GM18508 (cell line): ENCODE results near the gene RNF182.
"Not testable (repeated sequence)": the region's sequence is repeated elsewhere in the genome, so short reads cannot be mapped to it uniquely, and the experiment has no call there.

Experiments
- ATAC-seq: cut with Tn5 transposase; IDR thresholded peaks from one replicate; pipeline ENCODE4 v1.9.1; 2021; ENCODE audit warnings: moderate number of reproducible peaks; ENCODE audit not compliant: insufficient read depth, unreplicated experiment

The RNF182 gene, protein sequence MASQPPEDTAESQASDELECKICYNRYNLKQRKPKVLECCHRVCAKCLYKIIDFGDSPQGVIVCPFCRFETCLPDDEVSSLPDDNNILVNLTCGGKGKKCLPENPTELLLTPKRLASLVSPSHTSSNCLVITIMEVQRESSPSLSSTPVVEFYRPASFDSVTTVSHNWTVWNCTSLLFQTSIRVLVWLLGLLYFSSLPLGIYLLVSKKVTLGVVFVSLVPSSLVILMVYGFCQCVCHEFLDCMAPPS

DNA sequence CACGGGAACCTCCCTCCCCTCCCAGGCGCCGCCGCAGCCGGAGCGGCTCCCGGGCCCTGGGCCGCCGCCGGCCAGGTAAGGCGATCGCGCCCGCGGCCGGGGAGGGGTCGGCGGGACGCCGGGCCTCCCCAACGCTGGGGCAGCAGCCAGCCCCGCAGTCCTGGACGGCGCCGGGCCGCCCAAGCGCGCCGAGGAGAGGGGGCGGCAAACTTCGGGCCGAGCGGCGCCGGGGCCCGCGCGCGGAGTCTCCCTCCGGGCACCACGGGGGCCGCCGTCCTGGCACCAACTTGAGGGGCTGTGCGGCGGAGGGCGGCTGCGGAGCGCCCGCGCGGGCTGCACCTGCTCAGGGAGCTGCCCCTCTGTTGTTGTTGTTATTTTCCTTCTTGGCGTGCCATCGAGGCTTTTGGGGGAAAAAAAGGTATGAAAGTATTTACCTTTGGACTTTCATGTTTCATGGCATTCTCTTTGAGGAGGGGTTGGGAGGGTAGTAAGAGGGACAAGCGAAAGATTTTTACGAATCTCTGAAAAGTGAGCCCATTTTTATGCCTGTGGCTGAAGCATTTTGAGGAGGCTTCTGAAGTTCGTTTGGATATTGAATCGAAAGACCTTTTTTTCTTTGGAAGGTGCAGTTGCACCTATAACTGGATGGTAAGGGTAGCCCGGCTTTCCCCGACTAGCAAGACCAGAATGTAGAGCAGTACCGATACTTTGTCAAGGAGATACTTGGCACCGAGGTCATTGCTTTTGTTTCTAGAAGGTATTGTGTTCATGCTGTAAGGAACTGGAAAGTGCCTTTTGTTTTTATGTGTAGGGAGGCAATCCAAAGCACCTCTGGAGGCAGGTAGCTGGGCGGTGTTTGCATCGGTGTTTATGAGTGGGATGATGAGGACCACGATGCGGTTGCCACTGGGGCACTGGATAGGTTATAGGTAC, at the start of gene RNF182:
Gene RNF182 (plus strand): TSS at position 4 of the 933 bp plus-strand sequence. CDS start 52,168 bp downstream, outside the sequence.
- ATAC-seq = no peak

DNA sequence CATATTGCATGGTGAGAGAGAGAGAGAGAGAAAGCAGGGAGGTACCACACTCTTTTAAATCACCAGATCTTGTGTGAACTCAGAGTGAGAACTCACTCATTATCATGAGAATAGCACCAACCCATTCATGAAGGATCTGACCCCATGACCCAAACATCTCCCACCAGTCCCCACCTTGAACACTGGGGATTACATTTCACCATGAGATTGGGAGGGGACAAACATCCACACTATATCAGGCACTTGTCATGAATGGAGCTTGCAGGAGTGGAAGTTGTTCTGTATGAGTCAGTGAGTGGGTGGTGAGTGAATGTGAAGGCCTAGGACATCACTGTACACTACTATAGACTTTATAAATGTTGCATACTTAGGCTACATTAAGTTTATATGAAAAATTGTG, 47.7 kb upstream of the RNF182 start:
- ATAC-seq = no peak

DNA sequence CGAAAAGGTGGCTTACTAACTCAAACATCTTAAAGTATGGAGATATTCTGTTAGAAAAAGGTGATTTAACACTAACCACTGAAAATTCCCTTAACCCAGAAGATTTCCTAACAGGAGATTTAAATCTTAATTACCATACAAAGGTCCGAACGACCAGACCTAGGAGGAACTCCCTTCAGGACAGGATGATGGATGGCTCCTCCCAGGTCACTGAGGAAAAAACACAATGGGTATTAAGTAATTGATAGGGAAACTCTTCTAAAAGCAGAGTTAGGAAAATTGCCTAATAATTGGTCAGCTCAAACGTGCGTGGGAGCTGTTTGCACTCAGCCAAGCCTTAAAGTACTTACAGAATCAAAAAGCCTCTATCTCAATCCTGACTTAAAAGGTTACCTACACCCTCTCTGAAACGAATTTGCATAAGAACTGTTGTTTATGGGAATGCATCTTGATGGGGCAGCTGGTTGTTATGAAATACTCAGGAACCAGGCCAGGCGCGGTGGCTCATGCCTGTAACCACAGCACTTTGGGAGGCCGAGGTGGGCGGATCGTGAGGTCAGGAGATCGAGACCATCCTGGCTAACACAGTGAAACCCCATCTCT, 44.6 kb upstream of the RNF182 start:
- ATAC-seq = not testable (repeated sequence)

DNA sequence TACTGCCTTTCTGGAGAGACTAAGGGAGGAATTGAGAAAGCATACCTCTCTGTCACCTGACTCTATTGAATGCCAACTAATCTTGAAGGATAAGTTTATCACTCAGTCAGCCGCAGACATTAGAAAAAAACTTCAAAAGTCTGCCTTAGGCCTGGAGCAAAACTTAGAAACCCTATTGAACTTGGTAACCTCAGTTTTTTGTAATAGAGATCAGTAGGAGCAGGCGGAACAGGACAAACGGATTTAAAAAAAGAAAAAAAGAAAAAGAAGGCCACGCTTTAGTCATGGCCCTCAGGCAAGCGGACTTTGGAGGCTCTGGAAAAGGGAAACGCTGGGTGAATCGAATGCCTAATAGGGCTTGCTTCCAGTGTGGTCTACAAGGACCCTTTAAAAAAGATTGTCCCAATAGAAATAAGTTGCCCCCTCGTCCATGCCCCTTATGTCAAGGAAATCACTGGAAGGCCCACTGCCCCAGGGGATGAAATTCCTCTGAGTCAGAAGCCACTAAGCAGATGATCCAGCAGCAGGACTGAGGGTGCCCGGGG, 43.1 kb upstream of the RNF182 start:
- no peak for ATAC-seq

DNA sequence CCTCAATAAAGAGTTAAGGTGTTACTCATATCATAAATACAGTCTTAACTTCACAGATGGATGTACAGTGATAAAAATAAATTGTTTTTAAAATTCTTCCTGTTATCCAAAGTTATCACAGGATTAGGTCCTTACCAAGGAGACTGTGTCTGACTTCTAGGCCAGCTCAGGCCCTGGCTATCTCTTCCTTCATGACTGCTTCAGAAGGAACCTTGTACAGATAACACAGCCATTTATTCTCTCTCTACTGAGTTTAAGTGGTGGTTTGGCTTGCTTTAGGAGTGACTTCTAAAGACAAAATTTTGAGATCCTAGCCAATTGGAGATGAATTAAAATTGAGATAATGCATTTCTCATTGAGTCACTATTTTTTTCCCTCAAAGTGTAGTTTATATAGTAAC, 40.8 kb upstream of the RNF182 start:
- ATAC-seq = no peak

DNA sequence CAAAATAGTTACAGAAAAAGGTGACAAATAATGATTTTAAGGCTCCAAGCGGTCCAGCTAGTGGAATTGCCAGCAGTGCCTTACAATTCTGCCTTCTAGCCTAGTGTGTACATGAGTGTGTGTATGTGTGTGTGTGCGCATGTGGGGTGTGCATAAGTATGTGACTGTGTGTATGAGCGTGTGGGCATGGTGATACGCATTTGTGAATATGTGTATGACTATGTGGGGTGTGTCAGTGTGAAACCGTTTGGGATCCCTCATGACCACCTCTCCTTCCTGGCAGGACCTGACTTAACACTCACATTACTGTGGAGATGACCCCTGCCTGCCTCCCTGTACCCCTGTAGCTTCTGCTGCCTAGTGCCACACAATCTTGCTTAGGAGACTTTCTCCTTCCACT, 40.4 kb upstream of the RNF182 start:
- no peak for ATAC-seq

DNA sequence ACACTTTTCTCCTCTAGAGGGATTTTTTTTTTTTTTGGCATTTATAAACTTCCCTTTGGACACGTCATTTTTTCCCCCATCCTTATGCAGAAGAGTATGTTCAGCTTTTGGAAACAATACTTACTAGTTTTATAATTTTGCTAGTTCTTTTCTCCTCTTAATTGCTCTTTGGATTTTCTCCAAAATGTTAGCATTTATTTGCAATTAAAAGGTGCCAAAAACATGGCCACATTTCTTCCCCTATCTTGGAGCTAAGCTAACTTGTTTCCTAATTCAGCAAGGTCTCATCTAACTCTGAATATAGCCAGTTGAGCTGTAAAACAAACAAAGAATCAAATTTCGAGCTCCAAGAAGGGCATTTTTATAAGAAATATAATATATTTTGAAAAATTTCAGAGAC, 39.2 kb upstream of the RNF182 start:
- ATAC-seq = no peak

DNA sequence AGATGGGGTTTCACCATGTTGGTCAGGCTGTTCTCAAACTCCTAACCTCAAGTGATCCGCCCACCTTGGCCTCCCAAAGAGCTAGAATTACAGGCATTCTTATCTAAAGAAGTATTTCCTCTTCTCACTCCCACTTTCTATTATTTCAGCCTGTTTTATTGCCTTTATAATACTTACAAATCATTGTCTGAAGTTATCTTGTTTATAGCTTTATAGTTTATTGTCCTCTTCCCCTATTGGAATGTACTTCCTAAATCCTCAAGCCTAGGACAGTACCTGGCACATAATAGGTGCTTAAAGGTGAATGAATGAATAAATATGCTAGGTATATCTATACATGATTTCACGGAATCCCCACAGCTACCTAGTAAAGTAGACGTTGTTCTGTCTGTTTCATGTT, 37.8 kb upstream of the RNF182 start:
- no peak for ATAC-seq

DNA sequence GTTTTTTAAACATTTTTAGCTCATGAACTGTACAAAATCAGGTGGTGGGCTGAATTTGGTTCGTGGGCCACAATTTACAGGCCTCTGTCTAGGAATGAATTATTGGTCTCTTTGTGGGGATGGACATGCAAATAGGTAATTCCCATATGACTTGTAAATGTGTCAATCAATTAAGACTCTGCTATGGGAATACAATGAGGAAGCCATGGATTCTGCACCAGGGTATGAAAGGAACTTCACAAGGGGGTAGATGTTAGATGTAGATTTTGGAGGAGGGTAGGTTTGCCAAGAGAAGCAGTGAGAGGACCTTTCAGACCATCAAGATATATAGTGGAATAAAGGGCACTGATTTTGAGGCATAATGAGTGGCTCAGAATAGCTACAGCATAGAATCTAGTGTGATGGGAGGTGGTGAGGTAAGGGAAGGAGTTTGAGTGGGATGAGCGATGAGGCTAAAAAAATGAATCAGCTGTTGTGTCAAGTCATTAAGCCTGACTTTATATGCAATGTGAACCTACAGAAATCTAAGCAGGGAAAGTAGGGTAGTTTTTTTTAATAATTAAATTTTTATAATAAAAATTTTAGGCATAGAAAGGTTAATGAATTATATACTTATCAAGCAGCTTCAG, 32.6 kb upstream of the RNF182 start:
- no peak for ATAC-seq

DNA sequence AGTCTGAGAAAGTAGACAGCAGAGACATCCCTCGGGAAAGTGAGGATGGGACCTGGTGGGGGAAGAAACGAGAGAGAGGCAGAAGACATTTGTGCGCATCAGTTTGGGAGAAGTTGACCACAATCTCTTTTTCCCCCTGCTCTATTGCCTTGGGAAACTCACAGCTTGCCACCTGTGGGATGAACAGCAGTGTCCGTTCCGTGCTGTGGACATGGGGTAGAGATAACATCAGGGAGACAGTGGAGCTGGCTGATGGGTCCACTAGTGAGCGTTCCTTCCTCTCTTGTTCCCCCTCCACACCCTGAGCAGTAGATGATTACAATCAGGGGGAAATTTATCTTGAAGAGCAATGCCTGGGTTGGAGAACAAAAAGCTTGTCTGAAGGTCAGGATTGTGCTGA, 21.8 kb upstream of the RNF182 start:
- ATAC-seq = no peak

DNA sequence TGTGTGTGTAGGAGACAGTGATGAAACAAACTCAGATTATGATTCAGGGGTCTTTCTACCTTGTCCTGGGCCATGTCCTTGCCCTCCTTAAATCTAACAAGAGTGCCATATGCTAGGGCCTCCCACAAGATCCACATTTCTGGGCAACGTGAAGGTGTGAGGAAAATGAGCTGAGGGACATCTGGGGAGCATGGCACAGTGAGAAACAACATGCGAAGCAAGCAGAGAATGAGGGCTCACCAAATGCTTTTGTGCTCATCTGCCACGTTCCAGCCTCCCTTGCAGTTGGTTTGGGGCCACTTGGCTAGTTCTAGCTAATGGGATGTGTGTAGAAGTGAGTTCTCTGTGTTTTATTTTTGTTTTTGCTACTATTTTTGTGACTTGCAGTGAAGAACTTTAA, 21.4 kb upstream of the RNF182 start:
- no peak for ATAC-seq

DNA sequence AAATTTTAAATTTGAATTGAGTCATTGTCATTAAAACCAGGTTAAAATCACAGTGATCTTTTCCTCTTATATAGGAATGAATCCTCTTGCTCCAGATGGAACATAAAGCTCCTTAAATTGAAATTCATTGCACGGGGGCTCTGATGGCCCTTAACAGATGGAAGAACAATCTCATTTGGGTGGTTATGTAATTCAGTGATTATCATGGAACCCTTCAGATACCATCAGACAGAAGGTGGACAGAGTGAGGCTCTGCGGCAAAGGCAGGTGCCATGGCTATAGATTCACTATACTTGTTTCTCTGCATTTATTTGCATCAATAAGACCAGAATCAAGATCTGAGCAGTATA, 17.8 kb upstream of the RNF182 start:
- no peak for ATAC-seq

DNA sequence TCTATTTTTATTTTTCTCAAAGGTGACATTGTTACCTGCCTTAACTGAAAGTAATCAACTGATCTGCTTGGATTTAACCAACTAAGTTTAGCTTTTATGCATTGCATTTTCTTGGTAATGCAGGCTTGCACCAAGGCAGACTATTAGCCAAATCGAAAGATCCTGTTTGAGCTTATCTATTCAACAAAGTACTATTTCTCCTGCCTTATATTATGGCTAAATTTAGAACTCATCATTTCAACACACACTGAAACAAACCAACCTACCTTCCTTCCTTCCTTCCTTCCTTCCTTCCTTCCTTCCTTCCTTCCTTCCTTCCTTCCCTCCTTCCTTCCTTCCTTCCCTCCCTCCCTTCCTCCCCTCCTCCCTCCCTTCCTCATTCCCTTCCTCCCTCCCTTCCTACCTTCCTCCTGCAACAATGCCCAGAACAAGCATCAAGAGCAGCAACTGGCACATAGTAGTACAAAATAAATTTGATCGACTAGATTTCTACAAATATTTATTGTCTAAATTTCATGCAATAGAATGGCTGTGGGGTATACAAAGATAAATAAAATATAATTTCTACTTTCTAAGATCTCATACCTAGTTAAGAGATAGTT, 17.0 kb upstream of the RNF182 start:
- ATAC-seq = no peak

DNA sequence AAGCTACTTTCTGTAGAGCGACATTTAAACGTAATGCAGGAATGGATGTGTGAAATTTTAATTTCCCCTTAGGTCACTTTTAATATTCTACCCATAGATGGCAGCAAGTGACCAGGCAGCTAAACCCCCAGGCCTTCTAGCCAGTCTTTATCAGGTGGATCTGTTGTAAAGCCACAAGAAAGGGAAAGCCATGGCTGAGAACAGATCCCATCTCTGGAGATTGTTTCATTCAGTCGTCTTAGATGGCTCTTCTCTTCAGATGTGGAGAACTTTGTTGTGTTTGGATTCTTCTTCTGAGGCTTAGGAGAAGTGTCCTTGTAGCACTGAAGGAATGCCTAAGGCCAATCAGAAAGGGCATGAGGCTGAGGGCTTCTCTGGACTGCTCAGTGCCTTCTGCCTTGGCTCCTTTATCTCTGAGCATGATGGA, 15.8 kb upstream of the RNF182 start:
- no peak for ATAC-seq

DNA sequence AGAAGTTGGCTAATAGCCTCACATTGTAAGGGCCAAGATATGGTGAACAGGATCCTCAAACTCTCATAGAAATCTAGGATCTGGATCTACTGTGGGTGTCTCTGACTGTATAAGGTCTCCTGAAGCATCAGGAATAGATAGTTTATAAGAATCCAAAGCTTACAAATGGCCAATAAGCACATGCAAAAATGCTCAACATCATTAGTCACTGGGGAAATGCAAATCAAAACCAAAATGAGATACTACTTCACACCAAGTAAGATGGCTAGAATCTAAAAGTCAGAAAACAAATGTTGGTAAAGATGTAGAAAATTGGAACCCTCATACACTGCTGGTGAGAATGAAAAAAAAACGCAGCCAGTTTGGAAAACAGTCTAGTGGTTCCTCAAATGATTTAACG, 14.3 kb upstream of the RNF182 start:
- ATAC-seq = no peak

DNA sequence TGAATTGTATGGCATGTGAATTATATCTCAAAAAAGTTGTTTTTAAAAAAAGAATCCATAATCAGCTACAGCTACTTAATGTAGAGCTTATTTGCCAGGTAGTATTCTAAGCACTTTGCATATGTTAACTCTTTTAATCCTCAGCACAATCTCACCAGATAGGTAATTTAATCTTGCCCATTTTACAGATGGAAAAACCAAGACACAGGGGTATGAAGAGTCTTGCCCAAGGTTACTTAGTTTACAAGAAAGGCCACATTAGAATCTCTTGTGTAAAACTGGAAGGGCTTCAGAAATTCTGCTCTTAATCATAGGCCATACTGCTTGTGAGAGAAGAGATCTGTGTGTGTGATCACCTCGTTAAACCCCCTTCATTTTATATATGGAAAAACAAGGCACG, 13.4 kb upstream of the RNF182 start:
- ATAC-seq = no peak

DNA sequence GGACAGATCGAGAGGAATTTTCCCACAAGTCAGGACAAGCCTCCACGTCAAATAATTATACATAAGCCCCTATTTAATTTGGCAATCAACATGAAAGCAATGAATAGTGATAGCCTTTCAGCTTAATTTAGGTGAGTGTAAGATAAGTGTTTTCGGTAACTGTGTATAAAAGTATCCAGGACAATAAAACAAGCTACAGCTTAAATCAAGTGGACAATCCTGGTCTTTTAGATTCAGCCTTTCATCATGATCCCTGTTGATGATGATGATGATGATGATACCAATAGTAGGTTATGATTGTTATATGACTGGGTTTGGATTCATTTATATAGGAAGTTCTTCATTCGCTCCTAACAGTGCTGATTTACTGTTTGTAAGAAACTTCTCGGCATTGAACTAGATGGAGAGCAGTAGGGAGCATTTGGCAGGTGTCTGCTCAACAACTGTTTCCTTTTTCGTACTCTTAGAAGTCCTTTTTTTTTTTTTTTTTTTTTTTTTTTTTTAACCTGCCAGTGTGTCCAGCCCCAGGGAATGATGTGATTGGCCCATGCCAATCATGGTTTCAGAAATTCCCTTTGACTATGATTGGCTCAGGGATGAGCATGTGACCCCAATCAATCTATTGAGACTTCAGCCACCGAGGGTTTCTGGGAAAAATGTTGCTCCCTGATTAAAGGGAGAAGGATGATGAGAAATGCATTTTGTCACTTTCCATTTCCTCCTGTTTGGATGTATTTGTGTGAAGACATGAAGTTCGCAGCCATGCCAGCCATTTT, 11.3 kb upstream of the RNF182 start:
- ATAC-seq = no peak

DNA sequence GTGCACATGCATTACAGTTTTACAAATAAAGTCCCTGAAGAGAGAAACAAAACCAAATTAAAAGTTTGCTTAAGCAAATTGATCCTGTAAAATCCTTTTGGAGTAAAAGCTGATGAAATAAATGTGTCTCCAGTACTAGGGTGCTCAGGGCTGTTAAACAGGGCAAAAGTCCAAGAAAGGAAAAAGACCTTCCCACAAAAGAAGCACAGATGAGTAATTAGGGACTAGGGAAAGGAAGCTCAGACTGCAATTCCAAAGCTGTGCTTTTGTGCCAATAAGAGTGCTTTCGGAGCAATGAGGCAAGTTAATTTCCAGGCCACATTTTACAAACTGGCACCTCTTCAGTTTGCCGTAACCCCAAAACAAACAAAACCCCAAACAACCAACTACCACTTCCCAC, 10.4 kb upstream of the RNF182 start:
- ATAC-seq = no peak

DNA sequence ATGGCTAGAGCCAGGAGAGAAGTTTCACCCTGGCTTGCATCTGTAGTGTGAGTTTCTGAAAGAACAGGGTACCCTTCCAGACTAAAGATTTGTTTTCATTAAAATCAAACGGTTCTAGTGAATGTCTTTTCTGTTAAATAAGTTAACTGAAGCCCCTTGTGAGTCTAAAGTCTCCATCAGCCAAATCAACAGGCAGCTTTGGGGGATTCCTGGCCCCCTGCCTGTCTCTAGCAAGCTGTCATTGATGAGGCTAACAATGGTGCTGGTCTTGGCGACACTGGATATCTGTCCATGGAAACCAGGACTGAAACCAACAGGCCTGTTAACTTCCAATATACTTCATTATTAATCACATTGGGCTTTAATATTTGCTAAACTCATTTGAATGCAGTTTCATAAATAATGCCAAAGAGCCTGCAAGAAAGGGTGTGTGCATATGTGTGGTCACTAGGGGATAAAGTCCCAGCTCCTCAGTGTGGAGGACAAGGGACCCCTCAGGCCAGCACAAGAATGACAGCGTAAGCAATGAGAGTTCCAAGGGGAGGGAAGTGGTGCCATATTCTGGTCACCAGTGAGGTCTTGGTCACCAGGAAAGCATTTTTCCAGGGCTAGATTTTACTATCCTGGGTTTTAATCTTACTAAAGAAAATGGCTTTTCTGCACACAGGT, 9.1 kb upstream of the RNF182 start:
- no peak for ATAC-seq
